ENCODE results near the gene CUBN. TPM values are rescaled to one million over a fixed set of nuclear protein-coding genes. Genes with fewer than 3 reads are reported as not detected.

The CUBN gene
- polyA plus RNA-seq, 2 of the 4 experiments (the other 2 are of a cell fraction) = 0.08 to 0.28 TPM

DNA sequence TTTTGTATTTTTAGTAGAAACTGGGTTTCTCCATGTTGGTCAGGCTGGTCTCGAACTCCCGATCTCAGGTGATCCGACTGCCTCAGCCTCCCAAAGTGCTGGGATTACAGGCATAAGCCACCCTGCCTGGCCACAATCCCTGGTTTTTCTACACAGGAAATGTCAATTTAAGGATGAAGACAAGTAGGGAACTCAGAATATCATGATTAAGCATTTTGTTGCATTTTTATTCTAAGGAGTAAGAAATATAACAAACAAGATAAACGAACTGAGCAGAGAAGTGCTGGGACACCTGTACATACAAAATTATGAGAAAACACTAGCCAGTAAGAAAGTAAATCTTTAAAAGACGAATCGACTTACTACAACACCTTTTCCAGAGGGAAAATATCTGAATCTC is 69.3 kb downstream of the CUBN start:
- Histone ChIP-seq H3K27ac (0 out of 6 replicates have a peak overlapping the region, but pooled peaks of 1 of the 2 experiments have one; percentile 4), H3K4me2 (no peak overlapping the region), H3K4me1 (peaks cover 37% of the 10 kb centered on the region), H3K4me3 (no peak overlapping the region), H3K9me3 (no peaks in the 10 kb centered on the region)
- TF ChIP-seq CBX2 (IDR thresholded peaks at IDR 0.05; ENCODE audit: borderline replicate concordance, low read depth) (no peak), MAFK (IDR thresholded peaks at IDR 0.05; ENCODE audit: partially characterized antibody) (peak; percentile 56), POLR2AphosphoS2 (conservative IDR thresholded peaks at IDR 0.05; ENCODE audit: low read length) (no peak), BCL3 (IDR thresholded peaks at IDR 0.05) (no peak), NPAS2 (CRISPR knock-in tag; IDR thresholded peaks at IDR 0.05; ENCODE audit: borderline replicate concordance) (no peak)
- CTCF ChIA-PET = no interaction called here
- no peak for FAIRE-seq
- ATAC-seq = no peak
- POLR2A ChIA-PET = no interaction called here
- no peak for DNase-seq (ENCODE audit: low read depth in 1 of 2, low spot score in 1 of 2)
- WGBS (ENCODE audit: missing lambda C conversion rate) = 75% methylated on average over 6 of the region's 6 CpGs

- Histone ChIP-seq H3K4me2 (peak overlapping the region; percentile 51; the same call in 2 of the 3 replicates), H3K9me3 (no peaks in the 10 kb centered on the region), H3K27ac (peak overlapping the region in 1 of 2 experiments; percentile 1; a peak in 1 of 6 replicates), H3K4me1 (peaks cover 35% of the 10 kb centered on the region), H3K4me3 (no peak overlapping the region)
- ChIA-PET POLR2A (no interaction called here), CTCF (no interaction called here)
- ATAC-seq (peak in 1 of 2 experiments; percentile 34; a peak in 3 of 6 replicates), FAIRE-seq (no peak), DNase-seq (ENCODE audit: low read depth in 1 of 2, low spot score in 1 of 2) (peak in 1 of 2 experiments; percentile 10)
- TF ChIP-seq GATA3 (IDR thresholded peaks at IDR 0.05; ENCODE audit: borderline replicate concordance) (peak; percentile 21; the same call in 1 of the 2 replicates), CHD2 (IDR thresholded peaks at IDR 0.05; ENCODE audit: low read length, partially characterized antibody) (no peak)
Observed at GRCh38 chr10:17059197-17059688, 70.4 kb downstream of the CUBN start.

- 58% methylated on average over 3 of the region's 3 CpGs for WGBS (ENCODE audit: missing lambda C conversion rate)
- CTCF ChIA-PET = no interaction called here
- H3K27ac ChIP-seq = no peak overlapping the region
Observed at GRCh38 chr10:17058093-17058492, 71.5 kb downstream of the CUBN start.

GRCh38 chr10:17056781-17057428 is 72.7 kb downstream of the CUBN start:
- no peak overlapping the region for H3K4me3 ChIP-seq
- ATAC-seq (no peak), DNase-seq (ENCODE audit: low read depth in 1 of 2, low spot score in 1 of 2) (no peak), FAIRE-seq (no peak)
- peaks cover 2% of the 10 kb centered on the region; the same call in 2 of the 3 replicates for H3K9me3 ChIP-seq
- no peak overlapping the region for H3K27ac ChIP-seq
- no peak for TF ChIP-seq ZNF302 (CRISPR knock-in tag; IDR thresholded peaks at IDR 0.05)
- no peak for TF ChIP-seq RARB (CRISPR knock-in tag; IDR thresholded peaks at IDR 0.05)
- TF ChIP-seq EHMT2 (IDR thresholded peaks at IDR 0.05; ENCODE audit: low read depth) = no peak
- TF ChIP-seq CEBPB (IDR thresholded peaks at IDR 0.05) = no peak
- TF ChIP-seq EP300 (IDR thresholded peaks at IDR 0.05) = no peak
- TF ChIP-seq TP53 (CRISPR knock-in tag; IDR thresholded peaks at IDR 0.05) = no peak
- TF ChIP-seq CBX8 (IDR thresholded peaks at IDR 0.05) = no peak
- no peak for TF ChIP-seq REST (IDR thresholded peaks at IDR 0.05)
- TF ChIP-seq HOXB13 (CRISPR knock-in tag; IDR thresholded peaks at IDR 0.05; ENCODE audit: low read depth) = no peak
- TF ChIP-seq MAFK (IDR thresholded peaks at IDR 0.05; ENCODE audit: partially characterized antibody) = no peak
- no peak overlapping the region for H3K4me2 ChIP-seq
- peaks cover 14% of the 10 kb centered on the region for H3K4me1 ChIP-seq
- ChIA-PET CTCF (no interaction called here), POLR2A (no interaction called here)
- 66% methylated on average over 6 of the region's 6 CpGs for WGBS (ENCODE audit: missing lambda C conversion rate)

More at GRCh38 chr10:17058093-17058492, 71.5 kb downstream of the CUBN start:
- POLR2A ChIA-PET = no interaction called here
- ATAC-seq = no peak
- Histone ChIP-seq H3K9me3 (no peaks in the 10 kb centered on the region), H3K4me2 (no peak overlapping the region), H3K4me1 (peaks cover 25% of the 10 kb centered on the region), H3K4me3 (no peak overlapping the region)
- FAIRE-seq = no peak
- no peak for TF ChIP-seq CHD2 (IDR thresholded peaks at IDR 0.05; ENCODE audit: low read length, partially characterized antibody)
- TF ChIP-seq JUN (IDR thresholded peaks at IDR 0.05) = no peak
- TF ChIP-seq CHD4 (IDR thresholded peaks at IDR 0.05; ENCODE audit: borderline replicate concordance) = no peak
- TF ChIP-seq, protein P1, sequence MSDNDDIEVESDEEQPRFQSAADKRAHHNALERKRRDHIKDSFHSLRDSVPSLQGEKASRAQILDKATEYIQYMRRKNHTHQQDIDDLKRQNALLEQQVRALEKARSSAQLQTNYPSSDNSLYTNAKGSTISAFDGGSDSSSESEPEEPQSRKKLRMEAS (IDR thresholded peaks at IDR 0.05) = no peak
- no peak for TF ChIP-seq SREBF2 (IDR thresholded peaks at IDR 0.05)
- TF ChIP-seq CTCF (IDR thresholded peaks at IDR 0.05) = no peak
- DNase-seq (ENCODE audit: low read depth in 1 of 2, low spot score in 1 of 2) = no peak
